ENCODE measurements around the gene FOXM1.

DNA sequence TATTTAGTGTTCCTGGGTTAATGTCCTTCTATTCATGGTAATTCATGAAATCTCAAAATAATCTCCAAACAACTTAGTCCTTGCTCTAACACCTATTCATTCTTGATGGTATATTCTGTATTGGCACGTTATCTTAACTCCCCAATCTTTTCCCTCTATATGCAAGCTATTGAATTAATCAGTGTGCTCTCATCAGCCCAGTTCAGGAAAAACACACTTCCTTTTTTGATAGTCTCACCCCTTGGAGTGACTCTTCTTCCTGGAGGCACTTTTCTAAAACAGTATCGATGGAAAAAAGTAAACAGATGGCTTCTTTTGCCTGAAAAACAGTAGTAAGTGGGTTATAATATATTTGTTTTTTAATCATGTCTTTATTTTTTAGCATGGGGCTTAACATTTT, 42.3 kb upstream of the FOXM1 start:
- TF ChIP-seq, protein P1, sequence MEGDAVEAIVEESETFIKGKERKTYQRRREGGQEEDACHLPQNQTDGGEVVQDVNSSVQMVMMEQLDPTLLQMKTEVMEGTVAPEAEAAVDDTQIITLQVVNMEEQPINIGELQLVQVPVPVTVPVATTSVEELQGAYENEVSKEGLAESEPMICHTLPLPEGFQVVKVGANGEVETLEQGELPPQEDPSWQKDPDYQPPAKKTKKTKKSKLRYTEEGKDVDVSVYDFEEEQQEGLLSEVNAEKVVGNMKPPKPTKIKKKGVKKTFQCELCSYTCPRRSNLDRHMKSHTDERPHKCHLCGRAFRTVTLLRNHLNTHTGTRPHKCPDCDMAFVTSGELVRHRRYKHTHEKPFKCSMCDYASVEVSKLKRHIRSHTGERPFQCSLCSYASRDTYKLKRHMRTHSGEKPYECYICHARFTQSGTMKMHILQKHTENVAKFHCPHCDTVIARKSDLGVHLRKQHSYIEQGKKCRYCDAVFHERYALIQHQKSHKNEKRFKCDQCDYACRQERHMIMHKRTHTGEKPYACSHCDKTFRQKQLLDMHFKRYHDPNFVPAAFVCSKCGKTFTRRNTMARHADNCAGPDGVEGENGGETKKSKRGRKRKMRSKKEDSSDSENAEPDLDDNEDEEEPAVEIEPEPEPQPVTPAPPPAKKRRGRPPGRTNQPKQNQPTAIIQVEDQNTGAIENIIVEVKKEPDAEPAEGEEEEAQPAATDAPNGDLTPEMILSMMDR (IDR thresholded peaks at IDR 0.05) = no peak
- no peak for TF ChIP-seq POLR2A (IDR thresholded peaks at IDR 0.05)
